ENCODE measurements around the gene API5. TPM values are rescaled to one million over a fixed set of nuclear protein-coding genes. Genes with fewer than 3 reads are reported as not detected.
"Not testable (repeated sequence)": the region's sequence is repeated elsewhere in the genome, so short reads cannot be mapped to it uniquely, and the experiment has no call there.

The API5 gene
- total and polyA plus RNA-seq, 2 experiments from 2014 or later = 44.8 to 107 TPM

DNA sequence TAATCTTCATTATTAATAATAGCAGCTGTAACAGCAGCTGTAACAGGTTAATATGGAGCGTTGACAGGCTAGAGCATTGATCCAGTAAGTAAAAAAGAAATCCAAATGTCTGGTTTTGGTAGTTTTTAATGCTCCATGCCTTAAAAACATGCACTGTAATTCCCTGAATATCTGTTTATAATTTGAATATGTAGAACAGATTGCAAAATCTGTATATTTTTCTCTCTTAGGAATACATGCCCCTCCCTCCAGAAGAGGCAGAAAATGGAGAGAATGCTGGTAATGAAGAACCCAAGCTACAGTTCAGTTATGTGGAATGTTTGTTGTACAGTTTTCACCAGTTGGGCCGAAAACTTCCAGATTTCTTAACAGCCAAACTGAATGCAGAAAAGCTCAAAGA lies 16.7 kb downstream of the API5 start:
- Histone ChIP-seq H3K4me1 (ENCODE audit: insufficient read depth) (no peaks in the 10 kb centered on the region), H4K20me1 (ENCODE audit: insufficient read depth, poor library complexity, severe bottlenecking) (no peaks in the 10 kb centered on the region), H3K79me2 (no peaks in the 10 kb centered on the region), H2AFZ (no peak overlapping the region), H3K27me3 (no peaks in the 10 kb centered on the region), H3K27ac (no peak overlapping the region), H3K4me2 (no peak overlapping the region), H3K36me3 (replicated peaks; ENCODE audit: insufficient read depth, low read depth) (peaks cover 5% of the 10 kb centered on the region), H3K9me2 (replicated peaks; ENCODE audit: insufficient read depth) (no peaks in the 10 kb centered on the region), H3K4me3 (no peak overlapping the region), H3K9me3 (ENCODE audit: low read depth) (no peaks in the 10 kb centered on the region)
- 96% methylated on average over 2 of the region's 2 CpGs for WGBS (ENCODE audit: low lambda C conversion rate, missing lambda C conversion rate)
- no peak for TF ChIP-seq EZH2phosphoT487 (IDR thresholded peaks at IDR 0.05; ENCODE audit: low read depth, severe bottlenecking, unreplicated experiment)
- TF ChIP-seq EZH2 (IDR thresholded peaks at IDR 0.05; ENCODE audit: borderline replicate concordance) = no peak
- no peak for DNase-seq (ENCODE audit: low spot score)

DNA sequence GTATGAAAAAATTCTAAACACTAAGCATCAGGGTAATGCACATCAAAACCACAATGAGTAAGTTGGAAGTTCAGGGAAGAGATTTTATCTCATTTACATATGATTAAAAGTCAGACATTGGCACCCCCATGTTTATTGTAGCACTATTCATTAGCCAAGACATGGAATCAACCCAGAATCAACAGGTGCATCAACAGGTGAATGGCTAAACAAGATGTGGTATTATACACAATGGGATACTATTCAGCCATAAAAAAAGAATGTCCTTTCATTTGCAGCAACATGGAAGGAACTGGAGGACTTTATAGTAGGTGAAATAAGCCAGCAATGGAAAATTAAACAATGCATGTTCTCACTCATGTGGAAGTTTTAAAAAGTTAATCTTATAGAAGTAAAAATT lies 29.4 kb downstream of the API5 start:
- no peaks in the 10 kb centered on the region for H3K4me1 ChIP-seq (ENCODE audit: insufficient read depth)
- H3K36me3 ChIP-seq (replicated peaks; ENCODE audit: insufficient read depth, low read depth) = peaks cover 6% of the 10 kb centered on the region
- H3K4me2 ChIP-seq = no peak overlapping the region
- H4K20me1 ChIP-seq (ENCODE audit: insufficient read depth, poor library complexity, severe bottlenecking) = no peaks in the 10 kb centered on the region
- no peaks in the 10 kb centered on the region for H3K79me2 ChIP-seq
- TF ChIP-seq EZH2phosphoT487 (IDR thresholded peaks at IDR 0.05; ENCODE audit: low read depth, severe bottlenecking, unreplicated experiment) = no peak
- TF ChIP-seq, protein P1, sequence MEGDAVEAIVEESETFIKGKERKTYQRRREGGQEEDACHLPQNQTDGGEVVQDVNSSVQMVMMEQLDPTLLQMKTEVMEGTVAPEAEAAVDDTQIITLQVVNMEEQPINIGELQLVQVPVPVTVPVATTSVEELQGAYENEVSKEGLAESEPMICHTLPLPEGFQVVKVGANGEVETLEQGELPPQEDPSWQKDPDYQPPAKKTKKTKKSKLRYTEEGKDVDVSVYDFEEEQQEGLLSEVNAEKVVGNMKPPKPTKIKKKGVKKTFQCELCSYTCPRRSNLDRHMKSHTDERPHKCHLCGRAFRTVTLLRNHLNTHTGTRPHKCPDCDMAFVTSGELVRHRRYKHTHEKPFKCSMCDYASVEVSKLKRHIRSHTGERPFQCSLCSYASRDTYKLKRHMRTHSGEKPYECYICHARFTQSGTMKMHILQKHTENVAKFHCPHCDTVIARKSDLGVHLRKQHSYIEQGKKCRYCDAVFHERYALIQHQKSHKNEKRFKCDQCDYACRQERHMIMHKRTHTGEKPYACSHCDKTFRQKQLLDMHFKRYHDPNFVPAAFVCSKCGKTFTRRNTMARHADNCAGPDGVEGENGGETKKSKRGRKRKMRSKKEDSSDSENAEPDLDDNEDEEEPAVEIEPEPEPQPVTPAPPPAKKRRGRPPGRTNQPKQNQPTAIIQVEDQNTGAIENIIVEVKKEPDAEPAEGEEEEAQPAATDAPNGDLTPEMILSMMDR (IDR thresholded peaks at IDR 0.05; ENCODE audit: poor library complexity) = no peak
- H3K9me2 ChIP-seq (replicated peaks; ENCODE audit: insufficient read depth) = no peaks in the 10 kb centered on the region
- no peak overlapping the region for H2AFZ ChIP-seq
- no peak overlapping the region for H3K4me3 ChIP-seq
- no peaks in the 10 kb centered on the region for H3K27me3 ChIP-seq
- no peak overlapping the region for H3K27ac ChIP-seq
- no peak for DNase-seq (ENCODE audit: low spot score)
- no peaks in the 10 kb centered on the region for H3K9me3 ChIP-seq (ENCODE audit: low read depth)

DNA sequence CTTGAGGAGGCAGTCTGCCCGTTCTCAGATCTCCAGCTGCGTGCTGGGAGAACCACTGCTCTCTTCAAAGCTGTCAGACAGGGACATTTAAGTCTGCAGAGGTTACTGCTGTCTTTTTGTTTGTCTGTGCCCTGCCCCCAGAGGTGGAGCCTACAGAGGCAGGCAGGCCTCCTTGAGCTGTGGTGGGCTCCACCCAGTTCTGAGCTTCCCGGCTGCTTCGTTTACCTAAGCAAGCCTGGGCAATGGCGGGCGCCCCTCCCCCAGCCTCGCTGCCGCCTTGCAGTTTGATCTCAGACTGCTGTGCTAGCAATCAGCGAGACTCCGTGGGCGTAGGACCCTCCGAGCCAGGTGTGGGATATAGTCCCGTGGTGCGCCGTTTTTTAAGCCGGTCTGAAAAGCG lies 39.6 kb downstream of the API5 start:
- DNase-seq (ENCODE audit: low spot score); H4K20me1 ChIP-seq (ENCODE audit: insufficient read depth, poor library complexity, severe bottlenecking); H3K4me1 ChIP-seq (ENCODE audit: insufficient read depth); H2AFZ ChIP-seq; H3K9me2 ChIP-seq (replicated peaks; ENCODE audit: insufficient read depth); H3K4me2 ChIP-seq; H3K36me3 ChIP-seq (replicated peaks; ENCODE audit: insufficient read depth, low read depth); H3K9me3 ChIP-seq (ENCODE audit: low read depth); H3K4me3 ChIP-seq; H3K27ac ChIP-seq; H3K27me3 ChIP-seq; H3K79me2 ChIP-seq: not testable (repeated sequence)
- WGBS (ENCODE audit: low lambda C conversion rate, missing lambda C conversion rate) = 0% methylated on average over 1 of the region's 17 CpGs

- no peak overlapping the region for H2AFZ ChIP-seq
- H3K36me3 ChIP-seq (replicated peaks; ENCODE audit: insufficient read depth, low read depth) = no peaks in the 10 kb centered on the region
- H3K4me1 ChIP-seq (ENCODE audit: insufficient read depth) = no peaks in the 10 kb centered on the region
- no peak for DNase-seq (ENCODE audit: low spot score)
- no peaks in the 10 kb centered on the region for H3K9me3 ChIP-seq (ENCODE audit: low read depth)
- no peak overlapping the region for H3K4me3 ChIP-seq
- no peaks in the 10 kb centered on the region for H3K27me3 ChIP-seq
- peaks cover 4% of the 10 kb centered on the region for H3K79me2 ChIP-seq
- no peak overlapping the region for H3K4me2 ChIP-seq
- TF ChIP-seq, protein P1 (IDR thresholded peaks at IDR 0.05; ENCODE audit: poor library complexity) = no peak
- TF ChIP-seq EZH2 (IDR thresholded peaks at IDR 0.05; ENCODE audit: borderline replicate concordance) (no peak), EZH2phosphoT487 (IDR thresholded peaks at IDR 0.05; ENCODE audit: low read depth, severe bottlenecking, unreplicated experiment) (no peak)
- no peak overlapping the region for H3K27ac ChIP-seq
- no peaks in the 10 kb centered on the region for H3K9me2 ChIP-seq (replicated peaks; ENCODE audit: insufficient read depth)
- no peaks in the 10 kb centered on the region for H4K20me1 ChIP-seq (ENCODE audit: insufficient read depth, poor library complexity, severe bottlenecking)
- 91% methylated on average over 4 of the region's 4 CpGs for WGBS (ENCODE audit: low lambda C conversion rate, missing lambda C conversion rate)
These were observed 42.5 kb downstream of the API5 start for GRCh38 chr11:43354311-43354710.

- no peaks in the 10 kb centered on the region for H3K9me2 ChIP-seq (replicated peaks; ENCODE audit: insufficient read depth)
- peaks cover 24% of the 10 kb centered on the region for H3K79me2 ChIP-seq
- no peak overlapping the region for H3K27ac ChIP-seq
- H3K9me3 ChIP-seq (ENCODE audit: low read depth) = no peaks in the 10 kb centered on the region
- no peak overlapping the region for H3K4me3 ChIP-seq
- H3K27me3 ChIP-seq = no peaks in the 10 kb centered on the region
- peaks cover 17% of the 10 kb centered on the region for H4K20me1 ChIP-seq (ENCODE audit: insufficient read depth, poor library complexity, severe bottlenecking)
- no peak overlapping the region for H3K4me2 ChIP-seq
- no peak for DNase-seq (ENCODE audit: low spot score)
- peaks cover 14% of the 10 kb centered on the region for H3K4me1 ChIP-seq (ENCODE audit: insufficient read depth)
- H2AFZ ChIP-seq = no peak overlapping the region
- TF ChIP-seq EZH2 (IDR thresholded peaks at IDR 0.05; ENCODE audit: borderline replicate concordance) = no peak
- no peak for TF ChIP-seq EZH2phosphoT487 (IDR thresholded peaks at IDR 0.05; ENCODE audit: low read depth, severe bottlenecking, unreplicated experiment)
- TF ChIP-seq, protein P1 (IDR thresholded peaks at IDR 0.05; ENCODE audit: poor library complexity) = no peak
- no peaks in the 10 kb centered on the region for H3K36me3 ChIP-seq (replicated peaks; ENCODE audit: insufficient read depth, low read depth)
These were observed 44.5 kb downstream of the API5 start for GRCh38 chr11:43356336-43356735.

Data from hepatocyte (in vitro differentiated cells).